ENCODE results near the gene RAP1GAP2. TPM values are rescaled to one million over a fixed set of nuclear protein-coding genes. Genes with fewer than 3 reads are reported as not detected.

The RAP1GAP2 gene
- total RNA-seq, 1 experiment from 2014 or later = 72.8 TPM

DNA sequence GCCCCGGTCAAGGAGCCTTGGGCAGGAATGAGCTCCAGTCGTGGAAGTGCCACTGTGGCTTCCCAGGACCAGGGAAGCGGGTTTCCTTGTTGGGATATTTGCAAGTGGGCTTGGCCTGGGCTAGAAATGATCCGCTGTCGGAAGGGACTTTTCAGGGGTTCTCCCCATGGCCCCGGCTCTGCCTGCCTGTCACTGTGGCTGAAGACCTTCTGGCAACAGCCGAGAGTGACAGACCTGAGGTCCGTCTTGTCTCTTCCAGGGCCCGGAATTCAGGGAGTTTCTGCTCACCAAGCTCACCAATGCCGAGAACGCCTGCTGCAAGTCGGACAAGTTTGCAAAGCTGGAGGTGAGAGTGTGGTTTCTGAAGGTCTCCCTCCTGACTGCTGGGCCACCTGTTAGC, 209.5 kb downstream of the RAP1GAP2 start:
- Mint-ChIP-seq H3K27me3 (ENCODE audit: low read depth) (no peaks in the 10 kb centered on the region), H3K27ac (no peak overlapping the region), H3K36me3 (peaks cover 40% of the 10 kb centered on the region), H3K4me3 (no peak overlapping the region), H3K9me3 (no peaks in the 10 kb centered on the region), H3K4me1 (no peaks in the 10 kb centered on the region)
- TF ChIP-seq SMAD4 (CRISPR knock-in tag; IDR thresholded peaks at IDR 0.05) (no peak), ELF4 (CRISPR knock-in tag; IDR thresholded peaks at IDR 0.05; ENCODE audit: low read depth) (no peak), ZNF423 (CRISPR knock-in tag; IDR thresholded peaks at IDR 0.05) (no peak), FOXJ3 (CRISPR knock-in tag; IDR thresholded peaks at IDR 0.05; ENCODE audit: borderline replicate concordance) (no peak), JAZF1 (CRISPR knock-in tag; IDR thresholded peaks at IDR 0.05) (no peak), MYBL2 (CRISPR knock-in tag; IDR thresholded peaks at IDR 0.05) (no peak), SMAD3 (CRISPR knock-in tag; IDR thresholded peaks at IDR 0.05; ENCODE audit: borderline replicate concordance) (no peak)
- TF ChIP-seq, protein P1, sequence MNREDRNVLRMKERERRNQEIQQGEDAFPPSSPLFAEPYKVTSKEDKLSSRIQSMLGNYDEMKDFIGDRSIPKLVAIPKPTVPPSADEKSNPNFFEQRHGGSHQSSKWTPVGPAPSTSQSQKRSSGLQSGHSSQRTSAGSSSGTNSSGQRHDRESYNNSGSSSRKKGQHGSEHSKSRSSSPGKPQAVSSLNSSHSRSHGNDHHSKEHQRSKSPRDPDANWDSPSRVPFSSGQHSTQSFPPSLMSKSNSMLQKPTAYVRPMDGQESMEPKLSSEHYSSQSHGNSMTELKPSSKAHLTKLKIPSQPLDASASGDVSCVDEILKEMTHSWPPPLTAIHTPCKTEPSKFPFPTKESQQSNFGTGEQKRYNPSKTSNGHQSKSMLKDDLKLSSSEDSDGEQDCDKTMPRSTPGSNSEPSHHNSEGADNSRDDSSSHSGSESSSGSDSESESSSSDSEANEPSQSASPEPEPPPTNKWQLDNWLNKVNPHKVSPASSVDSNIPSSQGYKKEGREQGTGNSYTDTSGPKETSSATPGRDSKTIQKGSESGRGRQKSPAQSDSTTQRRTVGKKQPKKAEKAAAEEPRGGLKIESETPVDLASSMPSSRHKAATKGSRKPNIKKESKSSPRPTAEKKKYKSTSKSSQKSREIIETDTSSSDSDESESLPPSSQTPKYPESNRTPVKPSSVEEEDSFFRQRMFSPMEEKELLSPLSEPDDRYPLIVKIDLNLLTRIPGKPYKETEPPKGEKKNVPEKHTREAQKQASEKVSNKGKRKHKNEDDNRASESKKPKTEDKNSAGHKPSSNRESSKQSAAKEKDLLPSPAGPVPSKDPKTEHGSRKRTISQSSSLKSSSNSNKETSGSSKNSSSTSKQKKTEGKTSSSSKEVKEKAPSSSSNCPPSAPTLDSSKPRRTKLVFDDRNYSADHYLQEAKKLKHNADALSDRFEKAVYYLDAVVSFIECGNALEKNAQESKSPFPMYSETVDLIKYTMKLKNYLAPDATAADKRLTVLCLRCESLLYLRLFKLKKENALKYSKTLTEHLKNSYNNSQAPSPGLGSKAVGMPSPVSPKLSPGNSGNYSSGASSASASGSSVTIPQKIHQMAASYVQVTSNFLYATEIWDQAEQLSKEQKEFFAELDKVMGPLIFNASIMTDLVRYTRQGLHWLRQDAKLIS (CRISPR knock-in tag; IDR thresholded peaks at IDR 0.05; ENCODE audit: borderline replicate concordance) = no peak
- TF ChIP-seq, protein P2, sequence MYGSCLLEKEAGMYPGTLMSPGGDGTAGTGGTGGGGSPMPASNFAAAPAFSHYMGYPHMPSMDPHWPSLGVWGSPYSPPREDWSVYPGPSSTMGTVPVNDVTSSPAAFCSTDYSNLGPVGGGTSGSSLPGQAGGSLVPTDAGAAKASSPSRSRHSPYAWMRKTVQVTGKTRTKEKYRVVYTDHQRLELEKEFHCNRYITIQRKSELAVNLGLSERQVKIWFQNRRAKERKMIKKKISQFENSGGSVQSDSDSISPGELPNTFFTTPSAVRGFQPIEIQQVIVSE (CRISPR knock-in tag; IDR thresholded peaks at IDR 0.05; ENCODE audit: borderline replicate concordance) = no peak
- ATAC-seq = no peak
- ChIA-PET CTCF (interaction anchor here (0.7 to 1.3 kb wide), 4 partner anchors 114 to 281 kb away, joined by 3 to 4 read pairs (median 3); no protein-coding TSS in a partner anchor), POLR2A (interaction anchor here (0.6 kb wide), 1 partner anchor 186 kb away, joined by 5 read pairs; no protein-coding TSS in a partner anchor)
- no peak for DNase-seq (ENCODE audit: low spot score)

DNA sequence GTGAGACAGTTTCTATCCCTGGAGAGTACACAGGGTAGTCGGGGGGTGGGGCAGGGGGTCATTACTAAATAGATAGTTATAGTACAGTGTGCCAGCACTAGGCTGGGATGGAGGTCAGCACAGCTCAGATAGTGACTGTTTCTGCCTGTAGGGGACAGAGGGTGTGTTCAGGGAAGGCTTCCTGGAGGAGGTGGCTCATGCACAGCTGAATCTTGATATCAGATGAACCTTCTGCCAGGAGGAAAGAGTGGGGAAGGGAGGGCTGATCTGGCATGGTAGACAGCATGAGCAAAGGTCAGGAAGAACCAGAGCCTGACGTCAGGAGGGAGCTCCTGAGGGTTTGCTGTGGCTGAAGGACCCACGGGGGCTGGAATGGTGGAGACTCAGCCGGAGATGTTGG, 210.6 kb downstream of the RAP1GAP2 start:
- no peak overlapping the region for H3K4me3 Mint-ChIP-seq
- ChIA-PET CTCF (no interaction called here), POLR2A (no interaction called here)
- TF ChIP-seq, protein P3, sequence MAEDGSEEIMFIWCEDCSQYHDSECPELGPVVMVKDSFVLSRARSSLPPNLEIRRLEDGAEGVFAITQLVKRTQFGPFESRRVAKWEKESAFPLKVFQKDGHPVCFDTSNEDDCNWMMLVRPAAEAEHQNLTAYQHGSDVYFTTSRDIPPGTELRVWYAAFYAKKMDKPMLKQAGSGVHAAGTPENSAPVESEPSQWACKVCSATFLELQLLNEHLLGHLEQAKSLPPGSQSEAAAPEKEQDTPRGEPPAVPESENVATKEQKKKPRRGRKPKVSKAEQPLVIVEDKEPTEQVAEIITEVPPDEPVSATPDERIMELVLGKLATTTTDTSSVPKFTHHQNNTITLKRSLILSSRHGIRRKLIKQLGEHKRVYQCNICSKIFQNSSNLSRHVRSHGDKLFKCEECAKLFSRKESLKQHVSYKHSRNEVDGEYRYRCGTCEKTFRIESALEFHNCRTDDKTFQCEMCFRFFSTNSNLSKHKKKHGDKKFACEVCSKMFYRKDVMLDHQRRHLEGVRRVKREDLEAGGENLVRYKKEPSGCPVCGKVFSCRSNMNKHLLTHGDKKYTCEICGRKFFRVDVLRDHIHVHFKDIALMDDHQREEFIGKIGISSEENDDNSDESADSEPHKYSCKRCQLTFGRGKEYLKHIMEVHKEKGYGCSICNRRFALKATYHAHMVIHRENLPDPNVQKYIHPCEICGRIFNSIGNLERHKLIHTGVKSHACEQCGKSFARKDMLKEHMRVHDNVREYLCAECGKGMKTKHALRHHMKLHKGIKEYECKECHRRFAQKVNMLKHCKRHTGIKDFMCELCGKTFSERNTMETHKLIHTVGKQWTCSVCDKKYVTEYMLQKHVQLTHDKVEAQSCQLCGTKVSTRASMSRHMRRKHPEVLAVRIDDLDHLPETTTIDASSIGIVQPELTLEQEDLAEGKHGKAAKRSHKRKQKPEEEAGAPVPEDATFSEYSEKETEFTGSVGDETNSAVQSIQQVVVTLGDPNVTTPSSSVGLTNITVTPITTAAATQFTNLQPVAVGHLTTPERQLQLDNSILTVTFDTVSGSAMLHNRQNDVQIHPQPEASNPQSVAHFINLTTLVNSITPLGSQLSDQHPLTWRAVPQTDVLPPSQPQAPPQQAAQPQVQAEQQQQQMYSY (CRISPR knock-in tag; IDR thresholded peaks at IDR 0.05) = no peak
- TF ChIP-seq GTF2I (CRISPR knock-in tag; conservative IDR thresholded peaks at IDR 0.05) = no peak
- H3K9me3 Mint-ChIP-seq = no peaks in the 10 kb centered on the region
- no peak for DNase-seq (ENCODE audit: low spot score)
- H3K27me3 Mint-ChIP-seq (ENCODE audit: low read depth) = no peaks in the 10 kb centered on the region
- no peaks in the 10 kb centered on the region for H3K4me1 Mint-ChIP-seq
- H3K36me3 Mint-ChIP-seq = peaks cover 41% of the 10 kb centered on the region
- no peak overlapping the region for H3K27ac Mint-ChIP-seq
- no peak for ATAC-seq

DNA sequence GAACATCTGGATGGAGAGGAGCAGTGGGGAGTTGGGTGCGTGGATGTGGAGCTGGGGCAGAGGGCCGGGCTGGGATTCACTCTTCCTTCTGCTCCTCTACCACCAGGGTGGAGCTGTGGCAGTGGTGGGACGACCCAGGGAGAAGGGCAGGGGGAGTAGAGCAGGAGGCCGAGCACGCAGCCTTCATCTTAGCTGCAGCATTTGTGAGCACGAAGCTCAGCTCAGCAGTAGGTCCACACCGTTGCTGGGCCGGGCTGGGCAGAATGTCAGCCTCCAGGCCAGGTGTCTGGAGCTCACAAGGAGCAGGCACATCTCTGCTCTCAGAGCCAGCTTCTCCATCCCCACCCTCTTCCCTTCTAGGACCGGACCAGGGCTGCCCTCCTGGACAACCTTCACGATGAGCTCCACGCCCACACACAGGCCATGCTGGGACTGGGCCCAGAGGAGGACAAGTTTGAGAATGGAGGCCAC, 211.4 kb downstream of the RAP1GAP2 start:
- POLR2A ChIA-PET = no interaction called here
- no peaks in the 10 kb centered on the region for H3K9me3 Mint-ChIP-seq
- CTCF ChIA-PET = no interaction called here
- peaks cover 45% of the 10 kb centered on the region for H3K36me3 Mint-ChIP-seq
- H3K27me3 Mint-ChIP-seq (ENCODE audit: low read depth) = no peaks in the 10 kb centered on the region
- ATAC-seq (no peak), DNase-seq (ENCODE audit: low spot score) (no peak)
- no peak overlapping the region for H3K4me3 Mint-ChIP-seq
- H3K27ac Mint-ChIP-seq = no peak overlapping the region
- TF ChIP-seq NR1H2 (CRISPR knock-in tag; IDR thresholded peaks at IDR 0.05) = no peak
- H3K4me1 Mint-ChIP-seq = no peaks in the 10 kb centered on the region
